Type B pancreatic cell (in vitro differentiated cells): ENCODE results near the gene TBC1D22B. TPM values are rescaled to one million over a fixed set of nuclear protein-coding genes. Genes with fewer than 3 reads are reported as not detected.
"Not testable (repeated sequence)": the region's sequence is repeated elsewhere in the genome, so short reads cannot be mapped to it uniquely, and the experiment has no call there.

ENCODE experiments used
- DNase-seq: peaks from one replicate; pipeline ENCODE4 v3.0.0; 2021; ENCODE audit warnings: mixed read lengths; ENCODE audit not compliant: unreplicated experiment; ENCODE audit errors: extremely low spot score
- H3K27ac Mint-ChIP-seq: 2 replicates; pipeline ENCODE4 v1.8.0; 2021; ENCODE audit warnings: mild to moderate bottlenecking, mixed read lengths
- H3K27me3 Mint-ChIP-seq: 2 replicates; pipeline ENCODE4 v1.8.0; 2021; ENCODE audit warnings: mixed read lengths
- H3K36me3 Mint-ChIP-seq: 2 replicates; pipeline ENCODE4 v1.8.0; 2021; ENCODE audit warnings: mixed read lengths
- H3K4me1 Mint-ChIP-seq: one replicate; pipeline ENCODE4 v1.8.0; 2021; ENCODE audit warnings: mixed read lengths; ENCODE audit not compliant: unreplicated experiment
- H3K4me3 Mint-ChIP-seq: 2 replicates; pipeline ENCODE4 v1.8.0; 2021; ENCODE audit warnings: mild to moderate bottlenecking, mixed read lengths
- H3K9me3 Mint-ChIP-seq: 2 replicates; pipeline ENCODE4 v1.8.0; 2021; ENCODE audit warnings: mixed read lengths
- total RNA-seq: library from RNA; stranded (reverse); gene quantifications from 2 replicates; pipeline ENCODE4 v1.2.1, GENCODE V29; 2021; ENCODE audit warnings: low replicate concordance
- TF ChIP-seq, protein P1 (sequence below): fragments of 200-600 bp; sonication (generic); conservative IDR thresholded peaks from 2 replicates; pipeline ENCODE4 v1.5.0; 2021; ENCODE audit warnings: antibody characterized with exemption, mild to moderate bottlenecking

The TBC1D22B gene
- total RNA-seq, 1 donor from 2014 or later = 13.6 TPM

DNA sequence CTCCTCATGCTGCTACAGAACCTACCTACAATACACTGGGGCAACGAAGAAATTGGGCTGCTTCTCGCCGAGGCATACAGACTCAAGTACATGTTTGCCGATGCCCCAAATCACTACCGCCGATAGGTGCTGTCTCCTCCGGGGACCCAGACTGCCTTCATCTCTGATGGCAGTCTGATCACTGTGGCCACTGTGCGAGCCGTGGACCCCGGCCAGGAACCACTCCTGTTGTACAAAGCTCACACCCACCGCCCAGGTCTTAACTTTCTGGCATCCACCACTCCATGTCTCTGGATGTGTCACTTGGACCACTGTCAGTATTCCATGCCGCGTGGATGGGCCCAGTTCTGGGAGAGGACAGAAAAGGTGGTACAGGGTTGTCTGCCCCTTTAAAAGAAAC is 73.5 kb downstream of the TBC1D22B start:
- no peak overlapping the region for H3K27ac Mint-ChIP-seq
- no peaks in the 10 kb centered on the region for H3K27me3 Mint-ChIP-seq
- no peaks in the 10 kb centered on the region for H3K9me3 Mint-ChIP-seq
- no peaks in the 10 kb centered on the region for H3K4me1 Mint-ChIP-seq
- H3K4me3 Mint-ChIP-seq = no peak overlapping the region
- peaks cover 15% of the 10 kb centered on the region for H3K36me3 Mint-ChIP-seq
- TF ChIP-seq, protein P1, sequence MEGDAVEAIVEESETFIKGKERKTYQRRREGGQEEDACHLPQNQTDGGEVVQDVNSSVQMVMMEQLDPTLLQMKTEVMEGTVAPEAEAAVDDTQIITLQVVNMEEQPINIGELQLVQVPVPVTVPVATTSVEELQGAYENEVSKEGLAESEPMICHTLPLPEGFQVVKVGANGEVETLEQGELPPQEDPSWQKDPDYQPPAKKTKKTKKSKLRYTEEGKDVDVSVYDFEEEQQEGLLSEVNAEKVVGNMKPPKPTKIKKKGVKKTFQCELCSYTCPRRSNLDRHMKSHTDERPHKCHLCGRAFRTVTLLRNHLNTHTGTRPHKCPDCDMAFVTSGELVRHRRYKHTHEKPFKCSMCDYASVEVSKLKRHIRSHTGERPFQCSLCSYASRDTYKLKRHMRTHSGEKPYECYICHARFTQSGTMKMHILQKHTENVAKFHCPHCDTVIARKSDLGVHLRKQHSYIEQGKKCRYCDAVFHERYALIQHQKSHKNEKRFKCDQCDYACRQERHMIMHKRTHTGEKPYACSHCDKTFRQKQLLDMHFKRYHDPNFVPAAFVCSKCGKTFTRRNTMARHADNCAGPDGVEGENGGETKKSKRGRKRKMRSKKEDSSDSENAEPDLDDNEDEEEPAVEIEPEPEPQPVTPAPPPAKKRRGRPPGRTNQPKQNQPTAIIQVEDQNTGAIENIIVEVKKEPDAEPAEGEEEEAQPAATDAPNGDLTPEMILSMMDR = no peak
- no peak for DNase-seq

DNA sequence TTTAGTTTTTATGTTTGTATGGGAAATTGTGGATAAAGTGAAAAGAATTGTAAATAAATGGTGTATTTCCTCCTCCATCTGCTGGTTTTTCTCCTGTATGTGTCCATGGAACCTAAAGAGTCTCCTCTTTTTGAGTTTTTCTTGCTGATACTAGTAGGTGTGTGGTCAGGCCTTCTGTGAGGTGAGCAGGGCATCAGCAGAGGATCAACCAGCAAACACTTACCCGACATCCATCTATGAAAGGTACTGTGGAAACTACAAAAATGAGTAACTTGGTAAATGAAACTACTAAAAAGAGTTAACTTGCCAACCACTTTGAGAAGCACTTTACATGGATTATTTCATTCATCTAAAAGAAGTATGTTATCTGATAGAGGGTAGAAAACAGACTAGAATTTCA is 75.3 kb downstream of the TBC1D22B start:
- Mint-ChIP-seq H3K36me3 (peaks cover 7% of the 10 kb centered on the region), H3K9me3 (no peaks in the 10 kb centered on the region), H3K27me3 (no peaks in the 10 kb centered on the region), H3K27ac (no peak overlapping the region), H3K4me3 (no peak overlapping the region), H3K4me1 (no peaks in the 10 kb centered on the region)
- TF ChIP-seq, protein P1 = no peak
- DNase-seq = no peak

DNA sequence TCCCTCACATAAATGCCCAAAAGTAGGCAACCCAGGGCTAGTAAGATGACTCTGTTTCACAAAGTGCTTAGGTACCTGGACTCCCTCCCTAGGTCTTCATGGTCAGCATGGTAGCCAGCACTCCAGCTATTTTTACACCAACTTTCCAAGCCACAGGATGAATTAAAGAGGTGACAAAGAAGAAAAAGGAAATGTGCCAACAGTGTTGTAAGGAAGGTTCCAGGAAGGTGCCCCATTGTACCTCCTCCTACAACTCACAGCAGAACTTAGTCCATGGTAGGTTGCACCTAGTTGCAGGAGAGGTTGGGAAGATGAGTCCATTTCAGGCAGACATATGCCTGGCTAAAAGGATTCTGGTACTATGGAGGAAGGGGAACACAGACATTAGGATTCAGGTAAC is 76.5 kb downstream of the TBC1D22B start:
- H3K27me3 Mint-ChIP-seq = no peaks in the 10 kb centered on the region
- H3K36me3 Mint-ChIP-seq = peaks cover 7% of the 10 kb centered on the region
- H3K27ac Mint-ChIP-seq = no peak overlapping the region
- TF ChIP-seq, protein P1 = no peak
- H3K4me3 Mint-ChIP-seq = no peak overlapping the region
- no peaks in the 10 kb centered on the region for H3K9me3 Mint-ChIP-seq
- H3K4me1 Mint-ChIP-seq = no peaks in the 10 kb centered on the region
- no peak for DNase-seq

DNA sequence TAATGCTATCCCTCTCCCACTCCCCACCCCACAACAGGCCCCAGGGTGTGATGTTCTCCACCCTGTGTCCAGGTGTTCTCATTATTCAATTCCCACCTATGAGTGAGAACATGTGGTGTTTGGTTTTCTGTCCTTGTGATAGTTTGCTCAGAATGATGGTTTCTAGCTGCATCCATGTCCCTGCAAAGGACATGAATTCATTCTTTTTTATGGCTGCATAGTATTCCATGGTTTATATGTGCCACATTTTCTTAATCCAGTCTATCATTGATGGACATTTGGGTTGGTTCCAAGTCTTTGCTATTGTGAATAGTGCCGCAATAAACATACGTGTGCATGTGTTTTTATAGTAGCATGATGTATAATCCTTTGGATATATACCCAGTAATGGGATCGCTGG is 80.7 kb downstream of the TBC1D22B start:
- H3K4me1 Mint-ChIP-seq, H3K27me3 Mint-ChIP-seq, H3K9me3 Mint-ChIP-seq: not testable (repeated sequence)

DNA sequence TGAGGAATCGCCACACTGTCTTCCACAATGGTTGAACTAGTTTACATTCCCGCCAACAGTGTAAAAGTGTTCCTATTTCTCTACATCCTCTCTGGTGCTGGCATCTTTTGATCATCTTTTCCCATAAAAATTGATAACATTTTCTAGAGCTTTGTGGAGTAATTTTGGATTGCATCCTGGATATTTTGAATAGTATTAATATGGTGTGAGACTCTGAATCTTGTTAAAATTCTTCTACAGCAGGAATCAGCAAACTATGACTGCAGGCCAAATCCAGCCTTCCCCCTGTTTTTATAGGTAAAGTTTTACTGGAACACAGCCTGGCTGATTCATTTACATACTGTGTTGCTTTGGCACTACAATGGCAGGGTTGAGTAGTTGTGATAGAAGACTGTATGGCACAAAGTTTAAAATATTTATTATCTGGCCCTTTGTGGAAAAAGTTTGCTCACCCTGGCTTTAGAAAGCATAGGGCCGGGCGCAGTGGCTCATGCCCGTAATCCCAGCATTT is 81.2 kb downstream of the TBC1D22B start:
- TF ChIP-seq, protein P1 = no peak
- Mint-ChIP-seq H3K4me1 (no peaks in the 10 kb centered on the region), H3K27me3 (peaks cover 12% of the 10 kb centered on the region), H3K27ac (no peak overlapping the region), H3K36me3 (no peaks in the 10 kb centered on the region), H3K4me3 (no peak overlapping the region), H3K9me3 (no peaks in the 10 kb centered on the region)
- DNase-seq = no peak

More for the DNA sequence above, 80.7 kb downstream of the TBC1D22B start:
- H3K27ac Mint-ChIP-seq, H3K4me3 Mint-ChIP-seq, DNase-seq, H3K36me3 Mint-ChIP-seq: not testable (repeated sequence)

DNA sequence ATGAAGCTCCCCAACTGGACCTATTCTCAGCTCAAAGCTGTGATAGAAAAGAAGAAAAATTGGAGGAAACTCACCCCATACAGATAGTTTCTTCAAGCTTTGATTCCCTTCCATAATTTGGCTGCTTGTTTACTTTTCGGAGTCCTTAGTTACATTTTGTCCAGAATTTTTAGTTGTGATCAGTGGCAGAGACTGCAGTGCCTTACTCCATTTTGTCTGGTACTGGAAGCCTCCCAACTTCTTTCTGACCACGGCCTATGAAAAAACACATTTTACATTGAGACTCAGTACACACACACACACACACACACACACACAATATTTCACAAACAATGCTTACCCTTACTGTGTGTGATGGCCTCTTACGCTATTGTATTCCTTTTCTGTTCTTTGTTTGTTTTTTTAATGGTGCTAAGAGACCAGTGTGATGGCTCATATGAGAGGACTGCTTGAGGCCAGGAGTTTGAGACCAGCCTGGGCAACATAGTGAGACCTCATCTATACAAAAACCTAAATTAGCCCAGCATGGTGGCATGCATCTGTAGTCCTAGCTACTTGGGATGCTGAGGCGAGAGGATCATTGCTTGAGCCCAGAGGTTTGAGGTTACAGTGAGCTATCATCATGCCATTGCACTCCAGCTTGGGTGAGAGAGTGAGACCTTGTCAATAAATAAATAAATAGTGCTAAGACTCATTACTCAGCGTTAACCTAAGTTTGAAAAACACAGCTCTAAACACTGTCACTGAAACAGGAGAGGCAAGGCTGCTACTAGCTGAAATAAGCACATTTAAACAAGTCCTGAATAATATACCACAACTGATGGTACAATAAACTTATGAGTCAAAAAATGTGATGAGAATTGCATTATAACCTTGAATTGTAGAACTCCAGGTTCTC is 82.4 kb downstream of the TBC1D22B start:
- H3K27ac Mint-ChIP-seq = no peak overlapping the region

More for the DNA sequence above, 82.4 kb downstream of the TBC1D22B start:
- no peaks in the 10 kb centered on the region for H3K9me3 Mint-ChIP-seq
- DNase-seq = no peak
- TF ChIP-seq, protein P1 = no peak
- no peaks in the 10 kb centered on the region for H3K36me3 Mint-ChIP-seq
- H3K4me3 Mint-ChIP-seq = no peak overlapping the region
- H3K4me1 Mint-ChIP-seq = no peaks in the 10 kb centered on the region
- H3K27me3 Mint-ChIP-seq = peaks cover 21% of the 10 kb centered on the region
